WTC11 (cell line): Measurements from ENCODE around the gene ZFPL1. TPM values are rescaled to one million over a fixed set of nuclear protein-coding genes. Genes with fewer than 3 reads are reported as not detected.
A peak's percentile ranks its signal among the peaks of the same experiment; 100 is the strongest.

ENCODE experiments used
- ATAC-seq: fragments of 200-7000 bp; cut with Tn5 transposase; 2 replicates; pipeline ENCODE4 v1.10.0; 2021; ENCODE audit warnings: mild to moderate bottlenecking, moderate library complexity
- CTCF ChIA-PET: fragments of 300-600 bp; sonication (Branson Sonifier 250); formaldehyde crosslinking; loops from one replicate; lab custom pipeline; 2021; ENCODE audit warnings: antibody characterized with exemption; lab: Charles Lee
- POLR2A ChIA-PET: fragments of 350-600 bp; sonication (Branson Sonifier 250); formaldehyde crosslinking; loops from one replicate; lab custom pipeline; 2021; ENCODE audit warnings: antibody characterized with exemption; lab: Charles Lee
- DNase-seq: peaks from one replicate; pipeline ENCODE4 v3.0.0; 2021; ENCODE audit warnings: low spot score
- H3K27ac Mint-ChIP-seq: 2 replicates; pipeline ENCODE4 v1.8.0; 2021; ENCODE audit warnings: mixed read lengths
- H3K27me3 Mint-ChIP-seq: 2 replicates; pipeline ENCODE4 v1.8.0; 2021; ENCODE audit warnings: low read depth, mild to moderate bottlenecking, moderate library complexity, mixed read lengths
- H3K36me3 Mint-ChIP-seq: 2 replicates; pipeline ENCODE4 v1.8.0; 2021; ENCODE audit warnings: mixed read lengths
- H3K4me1 Mint-ChIP-seq: 2 replicates; pipeline ENCODE4 v1.8.0; 2022; ENCODE audit warnings: mixed read lengths
- H3K4me3 Mint-ChIP-seq: 2 replicates; pipeline ENCODE4 v1.8.0; 2021; ENCODE audit warnings: mild to moderate bottlenecking, moderate library complexity, mixed read lengths
- H3K9me3 Mint-ChIP-seq: 2 replicates; pipeline ENCODE4 v1.8.0; 2021; ENCODE audit warnings: mixed read lengths
- CBFB ChIP-seq: sonication (generic); formaldehyde crosslinking; IDR thresholded peaks from 2 replicates; pipeline ENCODE4 v1.8.1; 2022; ENCODE audit warnings: mild to moderate bottlenecking, low read depth, missing genetic modification reagents
- ESRRA ChIP-seq: sonication (generic); formaldehyde crosslinking; IDR thresholded peaks from 2 replicates; pipeline ENCODE4 v1.8.1; 2022; ENCODE audit warnings: mild to moderate bottlenecking, missing genetic modification reagents, borderline replicate concordance
- FOXK1 ChIP-seq: sonication (generic); formaldehyde crosslinking; IDR thresholded peaks from 2 replicates; pipeline ENCODE4 v1.8.0; 2022; ENCODE audit warnings: mild to moderate bottlenecking, moderate library complexity, missing genetic modification reagents
- JUN ChIP-seq: sonication (generic); formaldehyde crosslinking; IDR thresholded peaks from 2 replicates; pipeline ENCODE4 v1.8.0; 2023; ENCODE audit warnings: mild to moderate bottlenecking, missing genetic modification reagents
- NFATC4 ChIP-seq: fragments of 250-450 bp; sonication (Bioruptor Pico); IDR thresholded peaks from 2 replicates; pipeline ENCODE4 v1.9.0; 2021; ENCODE audit warnings: mild to moderate bottlenecking
- OVOL2 ChIP-seq: fragments of 250-450 bp; sonication (Bioruptor Pico); IDR thresholded peaks from 2 replicates; pipeline ENCODE4 v1.9.0; 2021; ENCODE audit warnings: mild to moderate bottlenecking, borderline replicate concordance
- SP1 ChIP-seq: sonication (generic); formaldehyde crosslinking; conservative IDR thresholded peaks from 2 replicates; pipeline ENCODE4 v1.8.1; 2022; ENCODE audit warnings: missing genetic modification reagents
- TCF7 ChIP-seq: sonication (generic); formaldehyde crosslinking; IDR thresholded peaks from 2 replicates; pipeline ENCODE4 v1.8.0; 2022; ENCODE audit warnings: mild to moderate bottlenecking, low read depth, missing genetic modification reagents, moderate library complexity
- TP53 ChIP-seq: sonication (generic); formaldehyde crosslinking; IDR thresholded peaks from 2 replicates; pipeline ENCODE4 v1.8.1; 2023; ENCODE audit warnings: mild to moderate bottlenecking, missing genetic modification reagents
- USF1 ChIP-seq: sonication (generic); formaldehyde crosslinking; IDR thresholded peaks from 2 replicates; pipeline ENCODE4 v1.8.0; 2022; ENCODE audit warnings: mild to moderate bottlenecking, missing genetic modification reagents
- ZBTB43 ChIP-seq: sonication (generic); formaldehyde crosslinking; IDR thresholded peaks from 2 replicates; pipeline ENCODE4 v1.8.1; 2023; ENCODE audit warnings: mild to moderate bottlenecking, missing genetic modification reagents
- ZNF416 ChIP-seq: fragments of 250-450 bp; sonication (Bioruptor Pico); IDR thresholded peaks from 2 replicates; pipeline ENCODE4 v1.9.0; 2021; ENCODE audit warnings: mild to moderate bottlenecking, inconsistent platforms
- ZNF425 ChIP-seq: fragments of 250-450 bp; sonication (Bioruptor Pico); conservative IDR thresholded peaks from 2 replicates; pipeline ENCODE4 v1.9.0; 2021; ENCODE audit warnings: mild to moderate bottlenecking
- total RNA-seq: library from RNA; stranded (reverse); gene quantifications from 3 replicates; pipeline ENCODE4 v1.2.3, GENCODE V29; 2021
- TF ChIP-seq, protein P1 (sequence below): sonication (generic); formaldehyde crosslinking; IDR thresholded peaks from 2 replicates; pipeline ENCODE4 v1.8.0; 2023; ENCODE audit warnings: mild to moderate bottlenecking, missing genetic modification reagents
- TF ChIP-seq, protein P2 (sequence below): sonication (generic); formaldehyde crosslinking; IDR thresholded peaks from 2 replicates; pipeline ENCODE4 v1.8.1; 2022; ENCODE audit warnings: mild to moderate bottlenecking, moderate library complexity, missing genetic modification reagents
- TF ChIP-seq, protein P3 (sequence below): sonication (generic); formaldehyde crosslinking; conservative IDR thresholded peaks from 2 replicates; pipeline ENCODE4 v1.8.1; 2023; ENCODE audit warnings: mild to moderate bottlenecking, low read depth, missing genetic modification reagents, moderate library complexity

ZFPL1 gene
- total RNA-seq, 1 experiment from 2014 or later: 33.8 TPM

DNA sequence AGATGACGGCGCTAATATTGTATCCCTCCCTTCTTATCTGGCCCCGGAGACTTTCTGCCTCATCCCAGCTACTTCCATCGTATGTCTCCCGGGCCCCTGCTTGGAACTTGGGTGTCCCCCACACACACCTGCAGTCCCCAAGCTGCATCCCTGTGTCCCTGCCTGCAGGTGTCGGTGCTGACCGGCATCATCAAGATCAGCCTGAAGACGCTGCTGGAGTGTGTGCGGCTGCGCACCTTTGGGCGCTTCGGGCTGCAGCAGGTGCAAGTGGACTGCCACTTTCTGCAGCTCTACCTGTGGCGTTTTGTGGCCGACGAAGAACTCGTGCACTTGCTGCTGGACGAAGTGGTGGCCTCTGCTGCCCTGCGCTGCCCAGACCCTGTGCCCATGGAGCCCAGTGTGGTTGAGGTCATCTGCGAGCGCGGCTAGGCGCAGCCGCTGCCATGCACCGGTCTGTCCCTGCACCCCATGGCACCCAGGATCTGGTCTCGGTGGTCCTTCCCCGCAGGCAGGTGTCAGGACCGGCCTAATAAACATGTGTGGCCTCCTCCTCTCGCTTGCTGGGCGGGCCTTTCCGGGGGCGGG lies 27.2 kb downstream of the ZFPL1 start:
- Mint-ChIP-seq H3K27ac (peak overlapping the region; percentile 76; the same call in 1 of the 2 replicates), H3K4me3 (peak overlapping the region; percentile 91), H3K4me1 (peaks cover 17% of the 10 kb centered on the region), H3K9me3 (no peaks in the 10 kb centered on the region), H3K27me3 (no peaks in the 10 kb centered on the region), H3K36me3 (no peaks in the 10 kb centered on the region; the same call in 1 of the 2 replicates)
- no peak for ATAC-seq
- CTCF ChIA-PET: interaction anchor here (0.7 to 4.8 kb wide), 36 partner anchors 9 to 351 kb away, joined by 3 to 104 read pairs (median 5); partner anchors contain the start of genes ARL2, BATF2, CAPN1 and FAU
- TF ChIP-seq, protein P1, sequence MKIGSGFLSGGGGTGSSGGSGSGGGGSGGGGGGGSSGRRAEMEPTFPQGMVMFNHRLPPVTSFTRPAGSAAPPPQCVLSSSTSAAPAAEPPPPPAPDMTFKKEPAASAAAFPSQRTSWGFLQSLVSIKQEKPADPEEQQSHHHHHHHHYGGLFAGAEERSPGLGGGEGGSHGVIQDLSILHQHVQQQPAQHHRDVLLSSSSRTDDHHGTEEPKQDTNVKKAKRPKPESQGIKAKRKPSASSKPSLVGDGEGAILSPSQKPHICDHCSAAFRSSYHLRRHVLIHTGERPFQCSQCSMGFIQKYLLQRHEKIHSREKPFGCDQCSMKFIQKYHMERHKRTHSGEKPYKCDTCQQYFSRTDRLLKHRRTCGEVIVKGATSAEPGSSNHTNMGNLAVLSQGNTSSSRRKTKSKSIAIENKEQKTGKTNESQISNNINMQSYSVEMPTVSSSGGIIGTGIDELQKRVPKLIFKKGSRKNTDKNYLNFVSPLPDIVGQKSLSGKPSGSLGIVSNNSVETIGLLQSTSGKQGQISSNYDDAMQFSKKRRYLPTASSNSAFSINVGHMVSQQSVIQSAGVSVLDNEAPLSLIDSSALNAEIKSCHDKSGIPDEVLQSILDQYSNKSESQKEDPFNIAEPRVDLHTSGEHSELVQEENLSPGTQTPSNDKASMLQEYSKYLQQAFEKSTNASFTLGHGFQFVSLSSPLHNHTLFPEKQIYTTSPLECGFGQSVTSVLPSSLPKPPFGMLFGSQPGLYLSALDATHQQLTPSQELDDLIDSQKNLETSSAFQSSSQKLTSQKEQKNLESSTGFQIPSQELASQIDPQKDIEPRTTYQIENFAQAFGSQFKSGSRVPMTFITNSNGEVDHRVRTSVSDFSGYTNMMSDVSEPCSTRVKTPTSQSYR (CRISPR knock-in tag): no peak
- TF ChIP-seq FOXK1 (CRISPR knock-in tag) (0 out of 2 replicates have a peak, but pooled peaks have one; percentile 60), ESRRA (CRISPR knock-in tag) (no peak)
- POLR2A ChIA-PET: interaction anchor here (0.7 to 2.2 kb wide), 7 partner anchors 9 to 70 kb away, joined by 3 to 19 read pairs (median 6); partner anchors contain the start of genes CAPN1, FAU, MRPL49 and VPS51
- no peak for DNase-seq

GRCh38 chr11:65111744-65112545 lies 27.9 kb downstream of the ZFPL1 start, which contains the start of gene TM7SF2:
TSS of gene TM7SF2 (plus strand) at chr11:65111872. CDS start at chr11:65112016, 144 bp downstream.
- Mint-ChIP-seq H3K4me1 (peaks cover 17% of the 10 kb centered on the region), H3K27ac (peak within 1 kb of the TSS; percentile 89), H3K9me3 (no peaks in the 10 kb centered on the region), H3K4me3 (peak within 1 kb of the TSS; percentile 91), H3K27me3 (no peaks in the 10 kb centered on the region), H3K36me3 (no peaks in the 10 kb centered on the region; the same call in 1 of the 2 replicates)
- DNase-seq (peak; percentile 97), ATAC-seq (peak; percentile 77)
- ChIA-PET POLR2A (interaction anchor here (1.0 to 2.2 kb wide), 8 partner anchors 9 to 70 kb away, joined by 3 to 19 read pairs (median 6); partner anchors contain the start of genes CAPN1, FAU, MRPL49 and VPS51), CTCF (interaction anchor here (0.6 to 4.8 kb wide), 28 partner anchors 9 to 352 kb away, joined by 3 to 104 read pairs (median 5); partner anchors contain the start of genes ARL2, BATF2, CAPN1 and FAU)
- TF ChIP-seq, protein P2, sequence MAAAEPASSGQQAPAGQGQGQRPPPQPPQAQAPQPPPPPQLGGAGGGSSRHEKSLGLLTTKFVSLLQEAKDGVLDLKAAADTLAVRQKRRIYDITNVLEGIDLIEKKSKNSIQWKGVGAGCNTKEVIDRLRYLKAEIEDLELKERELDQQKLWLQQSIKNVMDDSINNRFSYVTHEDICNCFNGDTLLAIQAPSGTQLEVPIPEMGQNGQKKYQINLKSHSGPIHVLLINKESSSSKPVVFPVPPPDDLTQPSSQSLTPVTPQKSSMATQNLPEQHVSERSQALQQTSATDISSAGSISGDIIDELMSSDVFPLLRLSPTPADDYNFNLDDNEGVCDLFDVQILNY (CRISPR knock-in tag): peak; percentile 68
- TF ChIP-seq CBFB (no peak), JUN (peak; percentile 74; the same call in 1 of the 2 replicates), USF1 (CRISPR knock-in tag) (peak; percentile 14; the same call in 1 of the 2 replicates), NFATC4 (peak; percentile 80; the same call in 1 of the 2 replicates), SP1 (CRISPR knock-in tag) (peak; percentile 91), OVOL2 (CRISPR knock-in tag) (no peak), ZNF425 (CRISPR knock-in tag) (0 out of 2 replicates have a peak, but pooled peaks have one; percentile 41), FOXK1 (CRISPR knock-in tag) (peak; percentile 35), ZNF416 (CRISPR knock-in tag) (peak; percentile 44; the same call in 1 of the 2 replicates), ZBTB43 (CRISPR knock-in tag) (0 out of 2 replicates have a peak, but pooled peaks have one; percentile 21), TP53 (CRISPR knock-in tag) (no peak), TCF7 (CRISPR knock-in tag) (peak; percentile 34; the same call in 1 of the 2 replicates)
- TF ChIP-seq, protein P3, sequence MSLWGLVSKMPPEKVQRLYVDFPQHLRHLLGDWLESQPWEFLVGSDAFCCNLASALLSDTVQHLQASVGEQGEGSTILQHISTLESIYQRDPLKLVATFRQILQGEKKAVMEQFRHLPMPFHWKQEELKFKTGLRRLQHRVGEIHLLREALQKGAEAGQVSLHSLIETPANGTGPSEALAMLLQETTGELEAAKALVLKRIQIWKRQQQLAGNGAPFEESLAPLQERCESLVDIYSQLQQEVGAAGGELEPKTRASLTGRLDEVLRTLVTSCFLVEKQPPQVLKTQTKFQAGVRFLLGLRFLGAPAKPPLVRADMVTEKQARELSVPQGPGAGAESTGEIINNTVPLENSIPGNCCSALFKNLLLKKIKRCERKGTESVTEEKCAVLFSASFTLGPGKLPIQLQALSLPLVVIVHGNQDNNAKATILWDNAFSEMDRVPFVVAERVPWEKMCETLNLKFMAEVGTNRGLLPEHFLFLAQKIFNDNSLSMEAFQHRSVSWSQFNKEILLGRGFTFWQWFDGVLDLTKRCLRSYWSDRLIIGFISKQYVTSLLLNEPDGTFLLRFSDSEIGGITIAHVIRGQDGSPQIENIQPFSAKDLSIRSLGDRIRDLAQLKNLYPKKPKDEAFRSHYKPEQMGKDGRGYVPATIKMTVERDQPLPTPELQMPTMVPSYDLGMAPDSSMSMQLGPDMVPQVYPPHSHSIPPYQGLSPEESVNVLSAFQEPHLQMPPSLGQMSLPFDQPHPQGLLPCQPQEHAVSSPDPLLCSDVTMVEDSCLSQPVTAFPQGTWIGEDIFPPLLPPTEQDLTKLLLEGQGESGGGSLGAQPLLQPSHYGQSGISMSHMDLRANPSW (CRISPR knock-in tag): no peak
- TF ChIP-seq, protein P1 (CRISPR knock-in tag): peak; percentile 32; the same call in 1 of the 2 replicates
